Lower leg skin (tissue), 3 donors: ENCODE measurements around the gene C14orf132.

Source experiments
- POLR2A ChIP-seq, 2 donors: fragments of 450-650 bp; IDR thresholded peaks; one replicate each; pipeline ENCODE4 v1.6.1; 2016 to 2017; ENCODE audit warnings: antibody characterized with exemption in 2 of 2, mild to moderate bottlenecking in 1 of 2, moderate library complexity in 1 of 2
- TF ChIP-seq, protein P1 (sequence below), 3 donors: fragments of 450-650 bp; IDR thresholded peaks; one replicate each; pipeline ENCODE4 v1.5.1; 2016; ENCODE audit warnings: antibody characterized with exemption in 3 of 3, mild to moderate bottlenecking in 3 of 3, moderate library complexity in 2 of 3

GRCh38 chr14:96040828-96041371 is 1.7 kb downstream of the C14orf132 start:
- TF ChIP-seq, protein P1, sequence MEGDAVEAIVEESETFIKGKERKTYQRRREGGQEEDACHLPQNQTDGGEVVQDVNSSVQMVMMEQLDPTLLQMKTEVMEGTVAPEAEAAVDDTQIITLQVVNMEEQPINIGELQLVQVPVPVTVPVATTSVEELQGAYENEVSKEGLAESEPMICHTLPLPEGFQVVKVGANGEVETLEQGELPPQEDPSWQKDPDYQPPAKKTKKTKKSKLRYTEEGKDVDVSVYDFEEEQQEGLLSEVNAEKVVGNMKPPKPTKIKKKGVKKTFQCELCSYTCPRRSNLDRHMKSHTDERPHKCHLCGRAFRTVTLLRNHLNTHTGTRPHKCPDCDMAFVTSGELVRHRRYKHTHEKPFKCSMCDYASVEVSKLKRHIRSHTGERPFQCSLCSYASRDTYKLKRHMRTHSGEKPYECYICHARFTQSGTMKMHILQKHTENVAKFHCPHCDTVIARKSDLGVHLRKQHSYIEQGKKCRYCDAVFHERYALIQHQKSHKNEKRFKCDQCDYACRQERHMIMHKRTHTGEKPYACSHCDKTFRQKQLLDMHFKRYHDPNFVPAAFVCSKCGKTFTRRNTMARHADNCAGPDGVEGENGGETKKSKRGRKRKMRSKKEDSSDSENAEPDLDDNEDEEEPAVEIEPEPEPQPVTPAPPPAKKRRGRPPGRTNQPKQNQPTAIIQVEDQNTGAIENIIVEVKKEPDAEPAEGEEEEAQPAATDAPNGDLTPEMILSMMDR (IDR thresholded peaks at IDR 0.05), result no peak
- TF ChIP-seq POLR2A (IDR thresholded peaks at IDR 0.05), result no peak
